ENCODE measurements around the gene C1QTNF9.
"Not testable (repeated sequence)": the region's sequence is repeated elsewhere in the genome, so short reads cannot be mapped to it uniquely, and the experiment has no call there.

C1QTNF9 gene

DNA sequence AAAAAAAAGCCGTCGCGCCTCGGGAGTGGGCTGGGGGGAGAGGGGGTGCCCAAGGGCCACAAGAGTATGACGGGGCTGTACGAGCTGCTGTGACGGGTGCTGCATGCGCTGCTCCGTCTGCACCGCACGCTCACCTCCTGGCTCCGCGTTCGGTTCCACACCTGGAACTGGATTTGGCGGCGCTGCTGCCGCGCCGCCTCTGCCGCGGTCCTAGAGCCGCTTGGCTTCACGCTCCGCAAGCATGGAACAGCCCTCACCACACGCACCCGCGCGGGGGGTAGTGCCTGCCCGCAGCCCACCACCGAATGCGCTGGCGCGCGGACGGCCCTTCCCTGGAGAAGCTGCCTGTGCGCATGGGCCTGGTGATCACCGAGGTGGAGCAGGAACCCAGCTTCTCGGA lies 18.8 kb downstream of the C1QTNF9 start:
- no peak for DNase-seq
- peaks cover 41% of the 10 kb centered on the region for H3K27me3 Mint-ChIP-seq
- H3K4me3 Mint-ChIP-seq: peak overlapping the region in 1 of 2 donors; percentile 42
- ATAC-seq: peak; percentile 45
- no peaks in the 10 kb centered on the region for H3K9me3 Mint-ChIP-seq
- no peaks in the 10 kb centered on the region for H3K4me1 Mint-ChIP-seq
- H3K27ac Mint-ChIP-seq: no peak overlapping the region

DNA sequence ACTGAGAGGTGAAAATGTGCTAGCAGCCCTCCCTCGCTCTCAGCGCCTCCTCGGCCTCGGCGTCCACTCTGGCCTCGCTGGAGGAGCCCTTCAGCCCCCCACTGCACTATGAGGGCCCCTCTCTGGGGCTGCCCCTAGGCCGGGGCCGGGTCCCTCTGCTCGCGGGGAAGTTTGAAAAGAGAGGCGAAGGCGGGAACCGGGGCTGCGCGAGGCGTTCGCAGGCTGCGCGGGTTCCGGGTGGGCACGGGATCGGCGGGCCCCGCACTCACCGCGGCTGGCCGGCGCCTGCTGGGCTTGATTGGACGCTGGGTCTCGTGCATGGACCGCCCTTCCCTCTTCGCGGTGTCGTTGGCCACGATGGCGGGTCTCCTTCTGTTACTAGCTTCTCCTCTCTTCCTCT lies 29.3 kb downstream of the C1QTNF9 start:
- ATAC-seq (peak; percentile 43), DNase-seq (no peak)
- H3K27me3 Mint-ChIP-seq: peaks cover 18% of the 10 kb centered on the region
- peaks cover 5 to 9% of the 10 kb centered on the region in 2 donors for H3K9me3 Mint-ChIP-seq
- H3K4me1 Mint-ChIP-seq: peaks cover 7% of the 10 kb centered on the region
- H3K27ac Mint-ChIP-seq: no peak overlapping the region
- no peak overlapping the region for H3K4me3 Mint-ChIP-seq

DNA sequence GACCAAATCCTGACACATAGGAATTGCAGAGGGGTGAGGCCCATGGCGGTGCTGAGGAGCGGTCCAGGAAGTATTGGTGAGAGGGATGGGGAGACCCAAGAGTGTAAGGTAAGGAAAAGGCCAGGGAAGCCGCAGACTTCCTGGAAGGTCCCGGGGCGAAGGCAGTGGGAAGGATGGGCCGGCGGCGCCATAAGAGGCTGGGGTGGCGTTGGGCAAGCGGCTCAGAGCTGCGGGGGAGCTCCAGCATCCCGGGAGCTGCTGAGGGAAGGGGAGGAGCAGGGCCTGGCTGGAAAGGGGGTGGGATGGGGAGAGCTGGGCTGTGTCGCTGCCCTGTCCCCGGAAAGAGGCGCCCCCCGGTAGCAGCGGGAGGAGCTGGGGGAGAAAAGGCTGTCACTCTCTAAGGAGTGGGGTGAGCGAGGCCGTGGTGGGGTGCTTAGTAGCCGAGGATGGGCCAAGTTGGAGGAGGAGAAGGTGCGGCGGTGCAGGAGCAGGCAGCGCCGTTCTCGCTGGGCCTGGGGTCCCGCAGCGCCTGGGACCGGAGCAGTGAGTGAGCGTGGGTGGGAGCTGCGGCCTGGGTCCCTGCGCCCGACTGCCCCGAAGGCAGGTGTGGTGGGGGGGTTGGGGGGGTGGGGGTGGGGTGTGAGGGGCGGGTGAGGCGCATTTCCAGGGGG lies 30.7 kb downstream of the C1QTNF9 start:
- H3K9me3 Mint-ChIP-seq: peaks cover 5 to 9% of the 10 kb centered on the region in 2 donors
- H3K27me3 Mint-ChIP-seq: peaks cover 16% of the 10 kb centered on the region
- H3K4me3 Mint-ChIP-seq: no peak overlapping the region
- ATAC-seq (peak; percentile 9), DNase-seq (no peak)
- peak overlapping the region in 1 of 2 donors; percentile 64 for H3K27ac Mint-ChIP-seq
- H3K4me1 Mint-ChIP-seq: peaks cover 7% of the 10 kb centered on the region

DNA sequence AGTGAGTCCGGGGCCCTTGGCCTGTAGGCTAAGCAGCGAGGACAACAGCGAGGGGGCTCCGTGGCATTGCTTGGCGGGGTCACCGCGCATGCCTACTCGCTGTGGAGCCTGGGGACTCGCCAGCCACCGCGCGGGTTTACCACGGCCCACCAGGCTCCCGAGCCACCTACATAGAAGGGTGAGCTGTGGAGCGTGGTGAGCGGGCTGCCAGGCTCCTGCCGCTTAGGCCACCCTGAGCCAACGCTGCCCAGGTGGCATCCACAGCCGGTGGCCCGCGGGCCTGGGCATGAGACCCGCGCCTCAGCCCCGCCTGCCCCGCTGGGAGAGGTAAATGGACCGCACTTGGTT lies 31.2 kb downstream of the C1QTNF9 start:
- Mint-ChIP-seq H3K4me1 (peaks cover 7% of the 10 kb centered on the region), H3K9me3 (peaks cover 5 to 6% of the 10 kb centered on the region in 2 donors), H3K4me3 (no peak overlapping the region), H3K27me3 (peaks cover 18% of the 10 kb centered on the region), H3K27ac (no peak overlapping the region)
- ATAC-seq (peak; percentile 31), DNase-seq (no peak)

DNA sequence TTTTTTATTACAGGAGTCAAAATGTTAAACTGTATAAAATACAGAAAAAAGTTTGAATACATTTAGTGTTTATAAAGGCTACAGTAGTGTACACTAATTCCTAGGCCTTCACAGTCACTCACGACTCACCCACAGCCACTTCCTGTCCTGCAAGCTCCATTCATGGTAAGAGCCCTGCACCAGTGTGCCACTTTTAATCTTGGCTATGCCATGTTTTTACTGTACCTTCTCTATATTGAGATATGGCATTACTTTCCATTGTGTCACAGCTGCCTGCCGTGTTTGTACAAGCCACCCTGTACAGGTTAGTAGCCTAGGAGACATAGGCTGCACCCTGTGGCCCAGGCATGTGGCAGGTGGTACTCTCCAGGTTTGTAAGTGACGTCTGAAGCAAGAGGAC lies 32.1 kb downstream of the C1QTNF9 start:
- Mint-ChIP-seq H3K4me1 (peaks cover 7% of the 10 kb centered on the region), H3K9me3 (no peaks in the 10 kb centered on the region), H3K27me3 (peaks cover 18% of the 10 kb centered on the region), H3K4me3 (no peak overlapping the region), H3K27ac (no peak overlapping the region)
- peak; percentile 50 for ATAC-seq
- no peak for DNase-seq

DNA sequence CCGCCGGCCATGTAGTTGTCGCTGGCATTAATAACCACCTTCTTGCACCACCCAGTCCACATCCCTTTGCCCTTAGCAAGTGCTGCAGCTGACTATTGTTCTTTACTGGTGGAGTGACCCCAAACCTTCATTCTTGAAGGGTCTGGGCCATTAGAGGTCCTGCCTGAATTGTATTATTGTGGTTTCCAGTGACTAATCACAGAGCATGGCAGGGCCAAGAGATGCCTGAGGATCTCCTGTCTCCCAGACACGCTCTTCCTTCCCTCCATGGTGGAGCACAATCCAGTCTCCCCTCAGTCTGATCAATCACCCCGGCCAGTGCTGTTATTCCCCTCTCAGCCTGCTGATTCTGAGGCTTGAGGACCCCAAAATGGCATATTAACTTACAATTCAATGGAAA lies 39.0 kb downstream of the C1QTNF9 start:
- H3K27me3 Mint-ChIP-seq: peaks cover 9% of the 10 kb centered on the region
- DNase-seq (no peak), ATAC-seq (no peak)

DNA sequence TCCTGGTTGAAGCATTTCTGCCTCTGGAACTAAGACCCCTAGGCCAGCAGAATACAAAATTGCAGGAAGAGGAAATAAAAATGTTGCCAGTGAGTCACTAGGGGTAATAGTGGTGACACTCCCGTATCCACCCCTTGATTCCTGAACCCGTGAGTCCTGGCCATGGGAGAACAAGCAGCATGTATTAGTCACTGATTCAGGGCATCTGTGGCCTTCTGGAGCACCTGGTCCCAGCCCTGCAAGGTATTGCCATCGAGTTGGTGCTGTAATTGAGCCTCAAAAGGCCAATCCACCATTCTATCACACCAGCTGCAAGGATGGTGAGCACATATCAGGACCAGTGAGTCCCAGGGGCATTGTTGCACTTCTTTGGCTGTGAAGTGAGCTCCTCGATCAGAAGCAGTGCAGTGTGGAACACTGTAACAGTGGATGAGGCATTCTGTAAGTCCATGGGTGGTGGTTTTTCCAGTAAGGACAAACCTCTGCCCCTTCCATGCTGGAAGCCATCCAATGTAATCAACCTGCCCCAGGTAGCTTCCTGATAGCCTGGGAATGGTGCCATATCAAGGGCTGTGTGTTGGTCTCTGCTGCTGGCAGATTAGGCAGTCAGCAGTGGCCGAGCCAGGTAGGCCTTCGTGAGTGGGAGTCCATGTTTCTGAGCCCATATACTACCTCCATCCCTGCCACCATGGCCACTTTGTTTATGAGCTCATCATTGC lies 39.6 kb downstream of the C1QTNF9 start:
- Mint-ChIP-seq H3K27me3 (peaks cover 9% of the 10 kb centered on the region), H3K27ac (no peak overlapping the region), H3K4me3 (no peak overlapping the region), H3K9me3 (no peaks in the 10 kb centered on the region), H3K4me1 (peaks cover 4% of the 10 kb centered on the region)
- no peak for ATAC-seq
- DNase-seq: no peak

More for the DNA sequence above, 39.0 kb downstream of the C1QTNF9 start:
- H3K27ac Mint-ChIP-seq: no peak overlapping the region
- peaks cover 4% of the 10 kb centered on the region for H3K4me1 Mint-ChIP-seq
- no peaks in the 10 kb centered on the region for H3K9me3 Mint-ChIP-seq
- no peak overlapping the region for H3K4me3 Mint-ChIP-seq

DNA sequence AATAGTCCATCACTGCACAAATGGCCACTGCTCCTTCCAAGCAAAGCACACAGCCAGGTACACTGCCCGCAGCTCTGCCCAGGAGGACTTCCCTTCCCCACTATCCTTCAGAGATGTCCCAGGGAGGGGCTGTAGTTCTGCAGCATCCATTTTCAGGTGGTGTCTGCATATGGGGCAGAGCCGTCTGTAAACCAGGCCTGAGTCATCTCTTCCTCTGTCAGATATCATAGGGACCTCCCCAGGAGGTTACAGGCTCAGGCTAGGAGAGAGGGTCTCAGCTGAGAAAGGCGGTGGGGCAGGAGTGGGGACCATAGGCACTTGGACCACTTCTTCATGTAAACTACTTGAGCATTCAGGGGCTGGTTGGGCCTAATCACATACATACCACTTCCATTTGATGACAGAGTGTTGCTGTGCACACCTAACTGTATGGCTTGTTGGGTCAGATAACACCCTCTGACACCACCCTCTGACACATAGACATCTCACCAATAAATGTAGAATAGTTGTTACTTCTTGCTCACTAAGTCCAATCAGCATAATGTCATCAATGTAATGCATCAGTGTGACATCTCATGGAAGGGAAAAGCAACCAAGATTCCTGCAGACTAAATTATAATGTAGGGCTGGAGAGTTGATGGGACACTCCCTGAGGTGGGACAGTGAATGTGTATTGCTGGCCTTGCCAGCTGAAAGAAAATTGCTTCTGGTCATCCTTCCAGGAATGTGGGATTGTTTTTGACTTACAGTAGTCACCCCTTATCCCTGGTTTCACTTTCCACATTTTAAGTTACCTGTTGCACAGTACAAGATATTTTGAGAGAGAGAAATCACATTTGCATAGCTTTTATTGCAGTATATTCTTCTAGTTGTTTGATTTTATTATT lies 40.6 kb downstream of the C1QTNF9 start:
- not testable (repeated sequence) for H3K9me3 Mint-ChIP-seq, H3K27me3 Mint-ChIP-seq, H3K27ac Mint-ChIP-seq, H3K4me1 Mint-ChIP-seq, DNase-seq, H3K4me3 Mint-ChIP-seq
- ATAC-seq: peak; percentile 28

DNA sequence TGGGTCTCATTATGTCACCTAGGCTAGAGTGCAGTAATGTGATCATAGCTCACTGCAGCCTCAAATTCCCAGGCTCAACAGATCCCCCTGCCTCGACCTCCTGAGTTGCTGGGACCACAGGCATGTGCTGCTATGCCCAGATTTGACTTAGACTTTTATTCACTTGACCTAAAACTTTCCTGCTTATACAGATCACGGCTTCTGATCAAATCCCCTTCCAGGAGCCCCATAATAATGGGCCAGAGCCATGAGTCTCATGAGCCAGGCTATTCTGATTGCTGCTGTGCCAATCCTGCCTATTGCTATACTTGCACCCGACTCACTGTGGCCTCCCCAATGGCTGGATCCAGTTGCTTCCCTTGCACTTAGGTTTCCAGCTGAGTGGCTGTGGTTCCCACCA lies 42.0 kb downstream of the C1QTNF9 start:
- ATAC-seq (no peak), DNase-seq (no peak)
- no peak overlapping the region for H3K4me3 Mint-ChIP-seq
- H3K27ac Mint-ChIP-seq: no peak overlapping the region
- H3K27me3 Mint-ChIP-seq: no peaks in the 10 kb centered on the region
- H3K9me3 Mint-ChIP-seq: no peaks in the 10 kb centered on the region
- peaks cover 4% of the 10 kb centered on the region for H3K4me1 Mint-ChIP-seq

DNA sequence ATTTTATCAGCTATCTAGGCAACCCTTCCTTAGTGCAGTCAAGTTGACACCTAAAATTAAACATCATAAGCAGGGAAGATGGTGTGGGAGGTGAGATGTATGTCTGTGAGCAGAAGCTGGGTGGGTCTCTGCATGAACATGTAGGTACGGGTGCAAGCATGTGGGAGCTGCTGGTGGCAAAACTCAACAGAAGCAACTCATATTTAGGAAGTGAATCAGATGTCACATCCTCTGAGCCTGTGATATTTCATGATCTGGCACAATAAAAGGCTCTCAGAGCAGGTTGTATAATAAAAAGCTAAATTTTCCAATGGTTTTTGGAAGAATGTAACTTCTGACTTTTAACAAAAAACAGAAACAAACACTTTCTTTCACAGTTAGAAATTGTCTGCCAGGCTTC lies 44.4 kb downstream of the C1QTNF9 start:
- H3K4me3 Mint-ChIP-seq: no peak overlapping the region
- H3K9me3 Mint-ChIP-seq: no peaks in the 10 kb centered on the region
- no peak overlapping the region for H3K27ac Mint-ChIP-seq
- ATAC-seq (no peak), DNase-seq (no peak)
- H3K27me3 Mint-ChIP-seq: no peaks in the 10 kb centered on the region
- H3K4me1 Mint-ChIP-seq: peaks cover 4% of the 10 kb centered on the region

DNA sequence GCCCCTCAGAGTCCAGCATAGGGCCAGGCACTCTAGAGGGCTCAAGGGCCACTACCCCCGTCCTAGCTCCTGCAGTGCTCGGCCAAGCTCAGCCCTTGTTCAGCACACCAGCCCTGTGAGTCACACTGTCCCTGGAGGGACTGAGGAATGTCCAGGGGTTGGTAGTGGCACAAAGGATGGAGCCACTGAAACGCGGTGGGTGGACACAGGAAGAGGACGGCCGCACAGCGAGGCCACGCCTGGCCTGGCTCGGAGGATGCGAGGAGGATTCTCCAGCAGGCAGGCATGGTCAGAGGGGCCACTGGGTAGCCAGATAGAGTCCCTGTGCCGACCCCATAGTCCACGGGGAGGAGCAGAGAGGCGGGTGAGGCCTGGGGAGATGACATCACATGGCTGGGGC lies 45.7 kb downstream of the C1QTNF9 start:
- H3K27ac Mint-ChIP-seq: no peak overlapping the region
- no peaks in the 10 kb centered on the region for H3K9me3 Mint-ChIP-seq
- no peak for ATAC-seq
- DNase-seq: no peak
- no peak overlapping the region for H3K4me3 Mint-ChIP-seq
- no peaks in the 10 kb centered on the region for H3K4me1 Mint-ChIP-seq
- H3K27me3 Mint-ChIP-seq: no peaks in the 10 kb centered on the region

DNA sequence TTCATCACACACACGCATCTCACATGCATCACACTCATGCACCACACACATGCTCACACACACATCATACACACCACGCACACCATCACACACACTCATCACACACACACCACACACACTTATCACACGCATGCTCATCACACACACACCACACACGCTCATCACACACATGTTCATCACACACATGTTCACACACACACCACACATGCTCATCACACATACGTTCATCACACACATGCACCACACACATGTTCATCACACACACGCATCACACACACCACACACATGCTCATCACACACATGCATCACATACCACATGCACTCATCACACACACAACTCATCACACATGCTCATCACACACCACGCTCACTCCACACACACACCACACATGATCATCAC lies 46.9 kb downstream of the C1QTNF9 start:
- Mint-ChIP-seq H3K4me3 (no peak overlapping the region), H3K27ac (no peak overlapping the region), H3K4me1 (no peaks in the 10 kb centered on the region), H3K27me3 (no peaks in the 10 kb centered on the region), H3K9me3 (no peaks in the 10 kb centered on the region)
- no peak for DNase-seq
- no peak for ATAC-seq

DNA sequence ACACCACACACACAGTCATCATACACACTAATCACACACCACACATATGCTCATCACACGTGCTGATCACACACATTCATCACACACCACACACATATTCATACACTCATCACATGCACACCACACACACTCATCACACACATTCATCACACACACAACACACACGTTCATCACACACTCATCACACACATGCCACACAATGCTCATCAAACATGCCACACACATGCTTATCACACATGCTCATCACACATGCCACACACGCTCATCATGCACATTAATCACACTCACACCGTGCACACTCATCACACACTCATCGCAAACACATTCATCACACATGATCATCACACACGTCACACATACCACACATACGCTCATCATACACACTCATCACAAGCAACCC lies 47.5 kb downstream of the C1QTNF9 start:
- H3K9me3 Mint-ChIP-seq: no peaks in the 10 kb centered on the region
- no peak overlapping the region for H3K27ac Mint-ChIP-seq
- H3K4me1 Mint-ChIP-seq: no peaks in the 10 kb centered on the region
- ATAC-seq: no peak
- no peaks in the 10 kb centered on the region for H3K27me3 Mint-ChIP-seq
- H3K4me3 Mint-ChIP-seq: no peak overlapping the region
- no peak for DNase-seq

DNA sequence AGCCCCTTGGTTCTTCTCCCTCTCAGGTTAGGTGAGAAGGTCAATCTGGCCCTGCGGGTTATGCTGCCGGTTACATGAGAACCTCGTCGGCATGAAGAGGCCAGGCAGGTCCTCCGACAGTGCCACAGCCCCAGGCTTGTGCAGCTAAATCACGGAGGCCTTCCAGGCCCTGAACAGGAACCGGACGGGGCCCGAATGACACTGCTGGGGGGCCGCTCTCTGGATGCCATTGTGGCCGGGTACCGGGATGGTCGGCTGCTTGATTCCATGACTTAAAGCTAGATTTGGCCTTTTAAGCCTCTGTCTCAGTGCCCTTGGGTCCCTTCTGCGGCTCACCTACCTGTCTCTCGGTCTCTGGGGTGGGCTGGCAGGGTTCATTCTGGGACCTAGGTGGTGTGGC lies 48.4 kb downstream of the C1QTNF9 start:
- DNase-seq (no peak), ATAC-seq (no peak)
- H3K9me3 Mint-ChIP-seq: no peaks in the 10 kb centered on the region
- H3K4me3 Mint-ChIP-seq: no peak overlapping the region
- H3K4me1 Mint-ChIP-seq: no peaks in the 10 kb centered on the region
- no peaks in the 10 kb centered on the region for H3K27me3 Mint-ChIP-seq
- no peak overlapping the region for H3K27ac Mint-ChIP-seq

DNA sequence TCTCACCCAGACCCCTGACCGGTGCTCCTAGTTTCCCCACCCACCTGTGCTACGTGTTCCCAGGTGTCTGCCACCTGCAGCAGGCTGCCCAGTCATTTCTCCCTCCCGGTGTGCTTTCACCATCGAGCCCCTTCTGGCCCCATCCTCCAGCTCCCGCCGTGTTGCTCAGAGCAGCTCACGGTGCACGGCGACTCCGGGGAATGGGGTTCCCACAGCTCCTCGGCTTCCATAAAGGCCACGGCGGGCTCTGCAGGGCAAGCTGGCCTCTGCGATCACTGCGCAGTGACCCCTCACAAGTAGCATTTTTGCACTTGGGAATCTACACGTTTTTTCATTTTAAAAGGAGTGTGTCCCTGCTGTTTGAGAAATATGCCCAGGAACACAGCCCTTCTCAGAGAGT lies 49.5 kb downstream of the C1QTNF9 start:
- not testable (repeated sequence) for H3K9me3 Mint-ChIP-seq, ATAC-seq, DNase-seq, H3K4me3 Mint-ChIP-seq, H3K4me1 Mint-ChIP-seq, H3K27me3 Mint-ChIP-seq, H3K27ac Mint-ChIP-seq

DNA sequence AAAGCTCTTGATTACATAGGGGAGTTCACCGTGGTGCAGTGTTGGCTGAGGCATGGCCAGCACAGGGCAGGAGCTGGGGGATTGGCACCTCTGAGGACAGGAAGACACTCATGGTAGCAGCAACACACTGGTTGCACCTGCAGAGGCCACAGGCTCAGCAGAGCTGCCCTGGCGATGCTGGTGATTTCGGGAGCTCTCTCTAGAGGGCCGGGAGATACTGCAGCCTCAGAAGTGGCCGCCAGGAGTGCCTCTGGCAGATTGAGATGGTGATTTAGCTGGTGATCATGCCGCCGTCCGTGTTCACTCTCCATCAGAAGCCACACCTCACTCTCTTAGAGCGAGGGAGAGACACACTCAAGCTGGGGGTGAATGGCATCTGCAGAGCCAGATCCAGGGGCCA lies 49.9 kb downstream of the C1QTNF9 start:
- H3K9me3 Mint-ChIP-seq, H3K4me1 Mint-ChIP-seq, H3K27ac Mint-ChIP-seq, DNase-seq, ATAC-seq, H3K27me3 Mint-ChIP-seq, H3K4me3 Mint-ChIP-seq: not testable (repeated sequence)

Measured in stimulated activated naive CD8-positive, alpha-beta T cell treated with anti-CD3 and anti-CD28 coated beads, Interleukin-15, amount 100 ng/mL, for 72 hours (primary cell).